ENCODE measurements around the gene LCE7A.

Gene LCE7A

DNA sequence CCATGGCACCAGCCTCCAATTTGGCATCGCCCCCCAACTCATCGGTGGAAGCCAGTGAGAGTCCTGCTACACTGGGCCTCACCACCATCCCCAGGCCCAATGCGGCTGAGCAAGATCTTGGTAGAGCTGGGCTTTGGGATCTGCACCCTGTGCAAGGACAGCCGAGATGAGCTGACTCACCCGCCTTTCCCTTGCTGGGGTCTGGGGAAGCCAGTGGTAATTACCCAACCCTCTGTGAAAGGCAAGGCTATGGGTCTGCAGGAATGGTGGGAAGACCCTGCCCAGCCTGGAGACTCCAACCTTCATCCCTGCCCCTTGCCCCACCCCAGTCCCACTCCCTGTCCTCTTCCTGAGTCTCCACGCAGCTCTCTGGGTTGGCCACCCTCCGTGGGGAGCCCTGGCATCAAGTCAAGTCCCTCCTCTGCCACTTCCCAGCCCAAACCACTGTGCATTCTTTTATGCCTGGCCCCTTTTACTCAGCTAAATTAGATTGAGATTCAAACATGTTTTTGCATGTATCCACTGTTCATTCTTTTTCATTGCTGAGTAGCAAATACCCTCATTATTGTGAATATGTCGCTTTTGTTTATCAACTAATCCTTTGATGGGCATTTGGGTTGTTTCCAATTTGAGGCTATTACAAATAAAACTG lies 27.1 kb downstream of the LCE7A start:
- Histone ChIP-seq H3K36me3 (ENCODE audit: insufficient read depth) (no peaks in the 10 kb centered on the region; the same call in 1 of the 2 replicates), H3K4me2 (no peak overlapping the region), H3K27ac (no peak overlapping the region), H3K4me3 (IDR thresholded peaks at IDR 0.05; ENCODE audit: insufficient read depth, low read depth, low read length) (no peak overlapping the region), H3K79me2 (ENCODE audit: insufficient read depth, low read depth) (no peaks in the 10 kb centered on the region), H4K20me1 (ENCODE audit: insufficient read depth) (no peaks in the 10 kb centered on the region), H3K27me3 (ENCODE audit: insufficient read depth, low read depth) (no peaks in the 10 kb centered on the region), H2AFZ (ENCODE audit: low read depth) (no peak overlapping the region), H3K9ac (no peak overlapping the region), H3K4me1 (ENCODE audit: low read depth, poor library complexity, severe bottlenecking) (no peaks in the 10 kb centered on the region)
- TF ChIP-seq, protein P1, sequence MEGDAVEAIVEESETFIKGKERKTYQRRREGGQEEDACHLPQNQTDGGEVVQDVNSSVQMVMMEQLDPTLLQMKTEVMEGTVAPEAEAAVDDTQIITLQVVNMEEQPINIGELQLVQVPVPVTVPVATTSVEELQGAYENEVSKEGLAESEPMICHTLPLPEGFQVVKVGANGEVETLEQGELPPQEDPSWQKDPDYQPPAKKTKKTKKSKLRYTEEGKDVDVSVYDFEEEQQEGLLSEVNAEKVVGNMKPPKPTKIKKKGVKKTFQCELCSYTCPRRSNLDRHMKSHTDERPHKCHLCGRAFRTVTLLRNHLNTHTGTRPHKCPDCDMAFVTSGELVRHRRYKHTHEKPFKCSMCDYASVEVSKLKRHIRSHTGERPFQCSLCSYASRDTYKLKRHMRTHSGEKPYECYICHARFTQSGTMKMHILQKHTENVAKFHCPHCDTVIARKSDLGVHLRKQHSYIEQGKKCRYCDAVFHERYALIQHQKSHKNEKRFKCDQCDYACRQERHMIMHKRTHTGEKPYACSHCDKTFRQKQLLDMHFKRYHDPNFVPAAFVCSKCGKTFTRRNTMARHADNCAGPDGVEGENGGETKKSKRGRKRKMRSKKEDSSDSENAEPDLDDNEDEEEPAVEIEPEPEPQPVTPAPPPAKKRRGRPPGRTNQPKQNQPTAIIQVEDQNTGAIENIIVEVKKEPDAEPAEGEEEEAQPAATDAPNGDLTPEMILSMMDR (conservative IDR thresholded peaks at IDR 0.05; ENCODE audit: low read depth, low read length), result no peak

DNA sequence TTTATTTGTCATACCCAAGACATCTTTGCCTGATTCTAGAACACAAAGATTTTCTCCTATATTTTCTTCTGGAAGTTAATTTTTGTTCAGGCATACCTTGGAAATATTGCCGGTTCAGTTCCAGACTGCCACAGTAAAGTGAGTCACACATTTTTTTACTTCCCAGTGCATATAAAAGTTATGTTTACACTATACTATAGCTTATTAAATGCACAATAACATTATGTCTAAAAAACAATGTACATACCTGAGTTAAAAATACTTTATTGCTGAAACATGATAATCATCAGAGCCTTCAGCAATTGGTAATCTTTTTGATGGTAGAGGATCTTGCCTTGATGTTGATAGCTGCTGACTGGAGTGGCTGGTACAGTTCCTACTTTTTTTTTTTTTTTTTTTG lies 28.3 kb downstream of the LCE7A start:
- TF ChIP-seq, protein P1 (conservative IDR thresholded peaks at IDR 0.05; ENCODE audit: low read depth, low read length), result no peak
- no peak overlapping the region for H3K27ac ChIP-seq
- H3K36me3 ChIP-seq (ENCODE audit: insufficient read depth), result no peaks in the 10 kb centered on the region; the same call in 1 of the 2 replicates
- no peak overlapping the region for H2AFZ ChIP-seq (ENCODE audit: low read depth)
- no peaks in the 10 kb centered on the region for H4K20me1 ChIP-seq (ENCODE audit: insufficient read depth)
- no peaks in the 10 kb centered on the region for H3K27me3 ChIP-seq (ENCODE audit: insufficient read depth, low read depth)
- no peak overlapping the region for H3K9ac ChIP-seq
- H3K4me1 ChIP-seq (ENCODE audit: low read depth, poor library complexity, severe bottlenecking), result no peaks in the 10 kb centered on the region
- H3K4me3 ChIP-seq (IDR thresholded peaks at IDR 0.05; ENCODE audit: insufficient read depth, low read depth, low read length), result no peak overlapping the region
- H3K79me2 ChIP-seq (ENCODE audit: insufficient read depth, low read depth), result no peaks in the 10 kb centered on the region
- no peak overlapping the region for H3K4me2 ChIP-seq

DNA sequence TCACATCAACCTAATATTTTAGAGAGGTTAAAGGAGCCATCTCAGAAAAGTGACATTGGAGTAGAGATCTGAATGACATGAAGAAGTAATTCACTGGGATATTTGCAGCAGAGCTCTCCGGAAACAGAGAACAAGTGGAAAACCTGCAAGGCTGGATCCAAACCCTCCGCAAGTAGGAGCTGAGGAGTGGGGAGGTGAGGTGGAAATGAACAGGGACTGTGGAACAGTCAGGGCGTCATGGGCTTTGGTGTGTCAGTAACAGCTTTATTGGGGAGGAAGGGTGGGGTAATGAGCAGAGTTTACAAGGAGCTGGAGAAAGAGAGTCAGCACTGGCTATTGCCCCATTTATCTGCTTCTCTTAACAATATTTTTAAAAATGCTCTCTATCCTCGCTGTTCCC lies 39.2 kb downstream of the LCE7A start:
- Histone ChIP-seq H3K4me2 (no peak overlapping the region), H3K27me3 (ENCODE audit: insufficient read depth, low read depth) (no peaks in the 10 kb centered on the region)
- TF ChIP-seq, protein P1 (conservative IDR thresholded peaks at IDR 0.05; ENCODE audit: low read depth, low read length), result no peak

DNA sequence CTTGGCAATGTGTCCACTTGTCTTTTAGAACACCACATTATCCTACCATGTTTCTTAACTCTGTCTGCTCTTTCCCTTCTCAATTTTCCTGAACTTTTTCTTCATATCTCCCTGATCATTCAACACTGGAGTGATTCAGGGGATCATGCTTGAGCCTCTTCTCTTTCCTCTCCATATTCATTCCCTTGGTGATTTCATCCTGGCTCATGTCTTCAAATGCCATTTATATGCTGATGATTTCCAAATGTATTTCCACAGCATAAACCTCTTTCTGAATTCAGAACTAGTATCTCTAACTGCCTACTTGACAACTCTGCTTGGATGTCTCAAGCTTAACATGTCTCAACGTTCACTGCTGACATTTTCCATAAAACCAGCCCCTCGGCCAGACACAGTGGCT lies 40.1 kb downstream of the LCE7A start:
- no peak overlapping the region for H3K4me2 ChIP-seq
- H3K27ac ChIP-seq, result no peak overlapping the region
- no peaks in the 10 kb centered on the region for H4K20me1 ChIP-seq (ENCODE audit: insufficient read depth)
- no peaks in the 10 kb centered on the region for H3K79me2 ChIP-seq (ENCODE audit: insufficient read depth, low read depth)
- H3K9ac ChIP-seq, result no peak overlapping the region
- TF ChIP-seq, protein P1 (conservative IDR thresholded peaks at IDR 0.05; ENCODE audit: low read depth, low read length), result no peak
- no peaks in the 10 kb centered on the region for H3K27me3 ChIP-seq (ENCODE audit: insufficient read depth, low read depth)
- H3K36me3 ChIP-seq (ENCODE audit: insufficient read depth), result no peaks in the 10 kb centered on the region
- no peaks in the 10 kb centered on the region for H3K4me1 ChIP-seq (ENCODE audit: low read depth, poor library complexity, severe bottlenecking)
- H3K4me3 ChIP-seq (IDR thresholded peaks at IDR 0.05; ENCODE audit: insufficient read depth, low read depth, low read length), result no peak overlapping the region
- H2AFZ ChIP-seq (ENCODE audit: low read depth), result no peak overlapping the region

More for the DNA sequence above, 39.2 kb downstream of the LCE7A start:
- Histone ChIP-seq H3K27ac (no peak overlapping the region), H4K20me1 (ENCODE audit: insufficient read depth) (no peaks in the 10 kb centered on the region), H3K4me1 (ENCODE audit: low read depth, poor library complexity, severe bottlenecking) (no peaks in the 10 kb centered on the region), H2AFZ (ENCODE audit: low read depth) (no peak overlapping the region), H3K36me3 (ENCODE audit: insufficient read depth) (no peaks in the 10 kb centered on the region), H3K9ac (no peak overlapping the region), H3K4me3 (IDR thresholded peaks at IDR 0.05; ENCODE audit: insufficient read depth, low read depth, low read length) (no peak overlapping the region), H3K79me2 (ENCODE audit: insufficient read depth, low read depth) (no peaks in the 10 kb centered on the region)
